22Rv1 (cell line): ENCODE results near the gene TGFB1.

ENCODE experiments used
- H3K27ac ChIP-seq: fragments of 450-650 bp; 2 replicates; pipeline ENCODE4 v1.5.1; 2017
- CTCF ChIP-seq: fragments of 450-650 bp; IDR thresholded peaks from 2 replicates; pipeline ENCODE4 v1.5.1; 2017; ENCODE audit warnings: mild to moderate bottlenecking
- ZFX ChIP-seq: fragments of 450-650 bp; IDR thresholded peaks from 2 replicates; pipeline ENCODE4 v1.6.1; 2017; ENCODE audit warnings: antibody characterized with exemption, borderline replicate concordance

The TGFB1 gene

GRCh38 chr19:41369769-41370168 is 16.0 kb upstream of the TGFB1 start:
- TF ChIP-seq ZFX: no peak
- no peak for TF ChIP-seq CTCF

GRCh38 chr19:41367848-41368301 is 14.2 kb upstream of the TGFB1 start:
- H3K27ac ChIP-seq: no peak overlapping the region

More at GRCh38 chr19:41369769-41370168, 16.0 kb upstream of the TGFB1 start:
- H3K27ac ChIP-seq: no peak overlapping the region

GRCh38 chr19:41366089-41366488 is 12.4 kb upstream of the TGFB1 start:
- TF ChIP-seq ZFX: no peak
- no peak for TF ChIP-seq CTCF
- H3K27ac ChIP-seq: no peak overlapping the region

More at GRCh38 chr19:41367848-41368301, 14.2 kb upstream of the TGFB1 start:
- TF ChIP-seq ZFX: no peak
- TF ChIP-seq CTCF: no peak

GRCh38 chr19:41364524-41365391 is 11.0 kb upstream of the TGFB1 start:
- peak overlapping the region; percentile 89 for H3K27ac ChIP-seq
- no peak for TF ChIP-seq ZFX

GRCh38 chr19:41363753-41364523 is 10.2 kb upstream of the TGFB1 start, which contains the start of gene B9D2:
TSS of gene B9D2 (minus strand) at chr19:41364149. CDS start at chr19:41363519, 630 bp downstream.
- peak within 1 kb of the TSS; percentile 89 for H3K27ac ChIP-seq
- TF ChIP-seq CTCF (no peak), ZFX (no peak)

GRCh38 chr19:41363371-41363752 is 9.6 kb upstream of the TGFB1 start:
- no peak for TF ChIP-seq CTCF
- TF ChIP-seq ZFX: no peak
- peak overlapping the region; percentile 89 for H3K27ac ChIP-seq

GRCh38 chr19:41362143-41362847 is 8.6 kb upstream of the TGFB1 start:
- no peak overlapping the region for H3K27ac ChIP-seq
- no peak for TF ChIP-seq CTCF
- TF ChIP-seq ZFX: no peak
